GM10266 (cell line): Measurements from ENCODE around the gene ADRB2.
A peak's percentile ranks its signal among the peaks of the same experiment; 100 is the strongest.

Source experiments
- DNase-seq: peaks from one replicate; pipeline ENCODE4 v3.0.0; 2012; ENCODE audit errors: extremely low spot score
- CTCF ChIP-seq: IDR thresholded peaks from 2 replicates; pipeline ENCODE4 v1.5.1; 2012; ENCODE audit warnings: mild to moderate bottlenecking, low read depth; ENCODE audit not compliant: control insufficient read depth, insufficient read depth; ENCODE audit errors: missing control alignments

The ADRB2 gene

GRCh38 chr5:148805326-148806290 lies 20.8 kb upstream of the ADRB2 start:
- DNase-seq, result no peak
- no peak for TF ChIP-seq CTCF

- no peak for DNase-seq
Measured at GRCh38 chr5:148806520-148806931, 19.9 kb upstream of the ADRB2 start.

GRCh38 chr5:148807851-148808250 lies 18.6 kb upstream of the ADRB2 start:
- TF ChIP-seq CTCF, result no peak
- DNase-seq, result no peak

More at GRCh38 chr5:148806520-148806931, 19.9 kb upstream of the ADRB2 start:
- no peak for TF ChIP-seq CTCF

GRCh38 chr5:148808864-148809642 lies 17.4 kb upstream of the ADRB2 start:
- no peak for TF ChIP-seq CTCF
- DNase-seq, result peak; percentile 49

GRCh38 chr5:148809781-148810524 lies 16.5 kb upstream of the ADRB2 start:
- no peak for TF ChIP-seq CTCF
- DNase-seq, result no peak

- DNase-seq, result no peak
- no peak for TF ChIP-seq CTCF
Measured at GRCh38 chr5:148810823-148811222, 15.6 kb upstream of the ADRB2 start.
